Measurements from ENCODE around the gene MFNG. TPM values are rescaled to one million over a fixed set of nuclear protein-coding genes. Genes with fewer than 3 reads are reported as not detected.
"Not testable (repeated sequence)": the region's sequence is repeated elsewhere in the genome, so short reads cannot be mapped to it uniquely, and the experiment has no call there.

The MFNG gene
- total RNA-seq, 2 experiments from 2014 or later: 101 to 106 TPM

DNA sequence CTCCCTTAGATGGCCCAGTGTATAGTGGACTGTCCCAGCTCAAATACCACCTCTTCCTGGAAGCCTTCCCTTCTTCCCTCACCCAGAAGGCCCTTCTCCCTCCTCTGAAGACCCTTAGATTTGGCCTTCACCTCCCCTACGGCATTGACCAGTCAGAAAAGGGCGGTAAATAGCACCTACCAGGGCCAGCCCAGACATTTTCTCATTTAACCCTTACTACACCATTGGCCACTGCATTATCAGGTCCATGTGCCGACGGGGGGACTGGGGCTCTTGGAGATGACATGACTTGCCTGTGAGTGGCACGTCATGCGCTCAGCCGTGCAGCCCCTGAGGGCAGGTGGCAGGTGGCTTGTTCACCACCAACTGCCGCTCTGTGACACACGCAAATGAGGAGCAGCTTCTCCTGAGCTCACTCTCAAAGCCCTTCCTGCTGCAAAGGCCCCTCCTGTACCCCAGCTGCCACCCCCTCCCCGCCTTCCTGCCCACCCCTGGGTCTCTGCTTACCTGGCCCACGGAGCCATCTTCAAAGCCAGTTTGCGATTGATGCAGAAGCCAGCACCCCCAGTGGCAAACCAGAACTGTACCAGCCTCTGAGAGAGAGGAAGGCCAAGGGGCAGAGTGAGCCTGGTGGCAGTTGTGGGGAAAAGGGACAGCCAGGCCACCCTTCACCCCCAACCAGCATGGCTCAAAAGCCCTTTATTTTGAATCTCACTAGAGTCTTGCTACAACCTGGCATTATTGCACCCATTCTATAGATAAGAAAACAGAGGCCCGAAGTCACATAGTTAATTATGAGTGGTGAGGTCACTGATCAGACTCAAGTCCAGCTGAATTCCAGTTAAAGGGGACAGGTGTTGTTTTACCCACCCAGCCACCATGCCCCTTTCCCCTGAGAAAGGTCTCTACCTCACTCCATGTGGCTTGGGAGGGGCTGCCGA, 9.5 kb downstream of the MFNG start:
- ChIA-PET CTCF (interaction anchor here (1.2 kb wide), 1 partner anchor 19 kb away, joined by 3 read pairs; no protein-coding TSS in a partner anchor), POLR2A (no interaction called here)
- H3K27me3 Mint-ChIP-seq: no peaks in the 10 kb centered on the region
- no peak overlapping the region for H3K27ac Mint-ChIP-seq
- DNase-seq: no peak
- H3K4me1 Mint-ChIP-seq (ENCODE audit: low read depth): peaks cover 7% of the 10 kb centered on the region
- intact Hi-C loops (cut with micrococcal nuclease): no loop called here
- H3K36me3 Mint-ChIP-seq: peaks cover 32% of the 10 kb centered on the region
- H3K4me3 Mint-ChIP-seq: no peak overlapping the region
- H3K9me3 Mint-ChIP-seq: no peaks in the 10 kb centered on the region

DNA sequence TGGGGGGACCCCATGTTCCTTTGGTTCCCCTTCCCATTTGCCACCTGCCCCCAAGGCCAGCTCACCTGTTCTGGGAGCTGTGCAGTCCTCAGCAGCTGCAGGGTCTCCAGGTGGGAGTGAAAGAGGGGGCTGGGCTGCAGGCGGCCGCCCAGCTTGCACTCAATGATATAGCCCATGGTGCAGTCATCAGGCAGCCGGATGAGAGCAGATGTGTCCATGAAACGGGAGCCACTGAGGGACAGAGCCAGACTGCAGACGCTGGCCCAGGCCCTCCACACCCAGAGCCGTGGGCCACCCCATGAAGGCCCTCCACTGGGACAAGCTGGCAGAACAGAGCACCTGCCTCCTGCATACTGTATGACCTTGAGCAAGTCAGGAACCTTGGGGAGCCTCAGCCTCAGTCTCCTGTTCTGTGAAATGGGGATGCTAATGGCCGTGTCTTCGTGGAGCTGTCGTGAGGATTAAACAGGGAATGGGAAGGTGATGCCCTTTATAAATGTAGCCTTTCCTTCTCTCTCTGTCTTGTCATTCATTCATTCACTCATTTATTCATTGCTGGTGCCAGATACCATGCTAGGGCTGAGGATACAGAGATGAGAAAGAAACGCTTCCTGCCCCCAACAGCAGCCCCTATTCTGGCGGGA, 11.6 kb downstream of the MFNG start:
- intact Hi-C loops (cut with micrococcal nuclease): no loop called here
- Mint-ChIP-seq H3K4me1 (ENCODE audit: low read depth) (no peaks in the 10 kb centered on the region), H3K27me3 (no peaks in the 10 kb centered on the region), H3K9me3 (no peaks in the 10 kb centered on the region), H3K36me3 (peaks cover 40% of the 10 kb centered on the region), H3K4me3 (no peak overlapping the region), H3K27ac (no peak overlapping the region)
- POLR2A ChIA-PET: no interaction called here
- DNase-seq: no peak
- CTCF ChIA-PET: interaction anchor here (0.5 to 1.3 kb wide), 3 partner anchors 13 to 158 kb away, joined by 4 read pairs; no protein-coding TSS in a partner anchor

DNA sequence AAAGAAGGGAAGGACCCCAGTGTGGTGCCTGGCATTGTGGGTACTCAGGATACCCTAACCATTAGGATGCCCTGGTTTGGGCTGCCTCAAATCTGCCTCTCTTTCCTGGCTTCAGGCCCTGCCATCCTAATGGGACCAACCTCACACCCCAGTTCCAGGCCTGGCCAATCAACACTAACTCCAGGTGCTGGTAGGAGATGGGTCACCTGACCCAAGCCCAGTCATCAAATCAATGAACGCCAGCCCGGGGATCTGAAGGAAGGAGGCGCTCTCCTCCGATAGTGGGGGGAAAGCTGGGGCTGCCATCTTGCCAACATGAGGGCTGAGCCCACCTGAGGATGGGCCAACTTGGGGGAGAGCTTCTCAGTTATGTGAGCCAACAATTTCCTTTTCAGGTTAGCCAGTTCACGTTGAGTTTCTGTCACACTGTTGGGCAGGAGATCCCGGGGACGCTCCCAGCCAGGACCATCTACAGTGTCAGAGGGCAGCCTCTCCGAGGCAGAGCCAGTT, 12.7 kb downstream of the MFNG start:
- H3K27ac Mint-ChIP-seq: no peak overlapping the region
- peaks cover 43% of the 10 kb centered on the region for H3K36me3 Mint-ChIP-seq
- DNase-seq: no peak
- intact Hi-C loops (cut with micrococcal nuclease): loop anchor here (2.0 kb wide), 1 partner anchor 25 kb away; no protein-coding TSS in a partner anchor
- no peak overlapping the region for H3K4me3 Mint-ChIP-seq
- CTCF ChIA-PET: interaction anchor here (0.9 to 3.0 kb wide), 11 partner anchors 8 to 168 kb away, joined by 3 to 45 read pairs (median 11); partner anchors contain the start of gene MFNG
- no peaks in the 10 kb centered on the region for H3K9me3 Mint-ChIP-seq
- H3K4me1 Mint-ChIP-seq (ENCODE audit: low read depth): no peaks in the 10 kb centered on the region
- POLR2A ChIA-PET: no interaction called here
- no peaks in the 10 kb centered on the region for H3K27me3 Mint-ChIP-seq

DNA sequence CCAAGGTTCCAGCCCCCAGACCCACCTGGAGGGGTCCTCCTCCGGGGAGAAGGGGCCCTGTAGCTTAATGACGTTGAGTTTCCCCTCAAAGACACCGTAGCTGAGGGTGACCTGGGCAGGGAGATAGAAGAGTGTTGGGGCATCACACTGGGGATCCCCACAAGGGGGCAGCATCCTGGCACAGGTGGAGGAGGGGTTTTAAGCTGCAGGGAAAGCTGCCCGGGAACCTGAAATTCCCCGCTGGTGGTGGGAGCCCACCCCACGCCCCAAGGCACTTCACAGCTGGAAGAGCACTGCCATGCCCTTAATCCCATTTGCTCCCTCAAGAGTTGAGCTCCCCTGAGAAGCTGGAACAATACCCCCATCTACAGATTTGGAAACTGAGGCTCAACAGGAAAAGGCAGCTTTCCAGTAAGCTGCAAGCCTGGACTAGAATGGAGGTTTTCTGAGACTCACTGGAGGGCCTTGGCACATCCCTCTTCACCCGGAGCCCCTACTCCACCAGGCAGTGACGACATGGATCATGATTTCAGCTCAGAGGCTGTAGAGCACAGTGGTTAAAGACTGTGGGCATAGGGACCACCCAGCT, 13.7 kb downstream of the MFNG start:
- Mint-ChIP-seq H3K9me3 (no peaks in the 10 kb centered on the region), H3K4me3 (no peak overlapping the region), H3K27me3 (no peaks in the 10 kb centered on the region), H3K27ac (peak overlapping the region; percentile 49), H3K4me1 (ENCODE audit: low read depth) (no peaks in the 10 kb centered on the region), H3K36me3 (peaks cover 36% of the 10 kb centered on the region)
- intact Hi-C loops (cut with micrococcal nuclease): loop anchor here (2.0 kb wide), 1 partner anchor 26 kb away; no protein-coding TSS in a partner anchor
- POLR2A ChIA-PET: interaction anchor here (0.7 to 1.1 kb wide), 2 partner anchors 11 to 13 kb away, joined by 3 read pairs; partner anchors contain the start of gene MFNG
- DNase-seq: peak; percentile 52
- CTCF ChIA-PET: interaction anchor here (0.7 to 3.0 kb wide), 21 partner anchors 9 to 181 kb away, joined by 3 to 45 read pairs (median 5); partner anchors contain the start of gene MFNG

DNA sequence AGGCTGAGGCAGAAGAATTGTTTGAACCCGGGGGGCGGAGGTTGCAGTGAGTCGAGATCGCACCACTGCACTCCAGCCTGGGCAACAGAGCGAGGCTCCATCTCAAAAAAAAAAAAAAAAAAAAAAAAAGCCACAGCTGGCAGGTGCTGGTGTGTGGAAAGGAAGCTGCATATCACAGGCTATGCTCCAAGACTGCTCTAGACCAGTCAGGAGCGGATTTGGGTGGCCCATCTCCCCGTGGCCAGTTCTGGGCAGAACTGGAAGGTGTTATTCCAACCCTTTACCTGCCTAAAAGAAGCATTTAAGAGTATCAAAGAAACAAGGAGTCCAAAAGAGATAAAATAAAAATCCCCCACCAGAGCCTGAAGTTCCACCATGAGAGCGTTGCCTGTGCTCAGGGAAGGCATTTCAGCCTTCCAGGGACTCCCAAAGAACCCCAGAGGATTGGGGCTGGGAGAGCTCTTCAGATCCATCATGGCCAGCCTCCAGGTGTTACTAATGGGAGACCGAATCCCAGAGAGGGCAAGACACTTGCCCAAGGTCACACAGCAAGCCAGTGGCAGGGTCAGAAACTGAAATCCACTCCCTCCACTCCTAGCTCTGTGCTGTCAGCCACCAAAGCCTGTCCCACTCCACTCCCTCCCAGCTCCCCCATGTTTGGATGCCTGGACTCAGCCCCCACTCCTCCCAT, 14.3 kb downstream of the MFNG start:
- ChIA-PET POLR2A (interaction anchor here (0.6 to 1.1 kb wide), 3 partner anchors 10 to 158 kb away, joined by 3 read pairs; no protein-coding TSS in a partner anchor), CTCF (interaction anchor here (0.7 to 3.0 kb wide), 18 partner anchors 8 to 181 kb away, joined by 3 to 45 read pairs (median 5); partner anchors contain the start of gene MFNG)
- H3K4me1 Mint-ChIP-seq (ENCODE audit: low read depth): no peaks in the 10 kb centered on the region
- no peaks in the 10 kb centered on the region for H3K9me3 Mint-ChIP-seq
- DNase-seq: no peak
- H3K27ac Mint-ChIP-seq: peak overlapping the region; percentile 49
- H3K36me3 Mint-ChIP-seq: peaks cover 31% of the 10 kb centered on the region
- intact Hi-C loops (cut with micrococcal nuclease): loop anchor here (2.0 kb wide), 1 partner anchor 27 kb away; no protein-coding TSS in a partner anchor
- H3K27me3 Mint-ChIP-seq: no peaks in the 10 kb centered on the region
- H3K4me3 Mint-ChIP-seq: no peak overlapping the region

DNA sequence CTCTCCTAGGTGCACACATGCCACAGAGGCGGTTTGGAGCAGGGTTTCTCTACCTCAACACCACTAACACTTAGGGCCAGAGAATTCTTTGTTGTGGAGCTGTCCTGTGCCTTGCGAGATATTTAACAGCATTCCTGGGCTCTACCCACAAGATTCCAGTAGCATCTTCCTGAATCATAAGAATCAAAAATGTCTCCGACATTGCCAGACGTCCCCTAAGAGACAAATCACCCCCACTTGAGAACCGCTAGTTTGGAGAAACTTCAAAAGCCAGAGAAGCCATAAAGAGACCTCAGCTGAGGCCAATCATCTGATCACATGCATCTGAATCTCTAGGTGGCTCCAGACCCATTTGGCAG, 16.1 kb downstream of the MFNG start:
- ChIA-PET POLR2A (no interaction called here), CTCF (interaction anchor here (1.0 kb wide), 2 partner anchors 12 to 97 kb away, joined by 4 read pairs; no protein-coding TSS in a partner anchor)
- no peak overlapping the region for H3K4me3 Mint-ChIP-seq
- H3K9me3 Mint-ChIP-seq: no peaks in the 10 kb centered on the region
- H3K27ac Mint-ChIP-seq: no peak overlapping the region
- H3K4me1 Mint-ChIP-seq (ENCODE audit: low read depth): peaks cover 1% of the 10 kb centered on the region
- H3K27me3 Mint-ChIP-seq: no peaks in the 10 kb centered on the region
- DNase-seq: no peak
- peaks cover 30% of the 10 kb centered on the region for H3K36me3 Mint-ChIP-seq
- intact Hi-C loops (cut with micrococcal nuclease): no loop called here

DNA sequence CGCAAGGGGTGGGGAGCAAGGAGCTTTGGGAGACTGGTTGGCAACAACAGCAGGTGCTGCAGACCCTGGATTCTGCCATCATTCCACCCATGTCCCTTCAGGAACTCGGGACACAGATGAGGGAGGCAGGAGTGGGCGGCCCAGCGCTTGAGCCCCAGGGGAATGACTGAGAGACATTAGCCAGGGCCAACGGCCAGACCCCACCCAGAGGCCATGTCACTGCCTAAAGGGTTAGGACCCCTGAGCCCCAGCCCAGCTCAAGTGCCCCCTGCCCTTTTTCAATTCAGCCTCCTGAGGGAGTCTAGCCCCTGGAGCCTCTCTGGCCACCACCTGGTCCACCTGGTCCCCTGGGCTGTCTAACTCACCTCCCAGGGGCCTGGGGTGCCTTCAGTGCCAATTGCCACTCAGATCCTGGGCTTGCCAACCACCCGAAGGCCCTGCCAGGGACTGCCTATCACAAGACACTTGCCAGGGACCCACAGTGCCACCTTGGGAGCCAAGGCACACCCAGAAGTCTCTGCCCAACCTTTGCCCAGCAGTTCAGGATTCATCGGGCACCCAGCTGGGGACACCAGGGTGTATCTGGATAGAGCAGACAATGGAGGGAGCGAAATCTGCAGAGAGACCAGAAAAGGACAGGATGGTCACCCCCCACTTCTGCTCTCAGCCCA, 16.6 kb downstream of the MFNG start:
- H3K36me3 Mint-ChIP-seq: peaks cover 30% of the 10 kb centered on the region
- H3K27me3 Mint-ChIP-seq: no peaks in the 10 kb centered on the region
- no peak overlapping the region for H3K4me3 Mint-ChIP-seq
- ChIA-PET POLR2A (no interaction called here), CTCF (interaction anchor here (1.0 kb wide), 2 partner anchors 12 to 97 kb away, joined by 4 read pairs; no protein-coding TSS in a partner anchor)
- intact Hi-C loops (cut with micrococcal nuclease): no loop called here
- DNase-seq: no peak
- no peak overlapping the region for H3K27ac Mint-ChIP-seq
- no peaks in the 10 kb centered on the region for H3K9me3 Mint-ChIP-seq
- peaks cover 3% of the 10 kb centered on the region for H3K4me1 Mint-ChIP-seq (ENCODE audit: low read depth)

DNA sequence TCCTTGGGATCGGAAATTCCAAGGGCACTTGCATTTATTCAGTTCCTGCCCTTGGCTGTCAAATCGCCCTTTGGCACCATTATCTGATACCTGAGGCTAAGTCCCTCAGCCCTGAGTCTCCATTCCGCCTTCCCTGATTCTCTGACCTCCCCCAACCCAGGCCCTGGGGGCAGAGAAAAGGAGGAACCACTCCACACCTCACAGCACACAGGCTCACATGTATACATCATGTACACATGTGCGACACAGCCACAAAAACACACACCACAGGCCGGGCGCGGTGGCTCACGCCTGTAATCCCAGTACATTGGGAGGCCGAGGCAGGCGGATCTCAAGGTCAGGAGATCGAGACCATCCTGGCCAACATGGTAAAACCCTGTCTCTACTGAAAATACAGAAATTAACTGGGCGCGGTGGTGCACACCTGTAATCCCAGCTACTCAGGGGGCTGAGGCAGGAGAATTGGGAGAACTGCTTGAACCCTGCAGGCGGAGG, 17.9 kb downstream of the MFNG start:
- POLR2A ChIA-PET; DNase-seq; H3K9me3 Mint-ChIP-seq; intact Hi-C loops (cut with micrococcal nuclease); H3K27ac Mint-ChIP-seq; CTCF ChIA-PET; H3K27me3 Mint-ChIP-seq; H3K4me3 Mint-ChIP-seq; H3K4me1 Mint-ChIP-seq (ENCODE audit: low read depth): not testable (repeated sequence)
- peaks cover 27% of the 10 kb centered on the region for H3K36me3 Mint-ChIP-seq

DNA sequence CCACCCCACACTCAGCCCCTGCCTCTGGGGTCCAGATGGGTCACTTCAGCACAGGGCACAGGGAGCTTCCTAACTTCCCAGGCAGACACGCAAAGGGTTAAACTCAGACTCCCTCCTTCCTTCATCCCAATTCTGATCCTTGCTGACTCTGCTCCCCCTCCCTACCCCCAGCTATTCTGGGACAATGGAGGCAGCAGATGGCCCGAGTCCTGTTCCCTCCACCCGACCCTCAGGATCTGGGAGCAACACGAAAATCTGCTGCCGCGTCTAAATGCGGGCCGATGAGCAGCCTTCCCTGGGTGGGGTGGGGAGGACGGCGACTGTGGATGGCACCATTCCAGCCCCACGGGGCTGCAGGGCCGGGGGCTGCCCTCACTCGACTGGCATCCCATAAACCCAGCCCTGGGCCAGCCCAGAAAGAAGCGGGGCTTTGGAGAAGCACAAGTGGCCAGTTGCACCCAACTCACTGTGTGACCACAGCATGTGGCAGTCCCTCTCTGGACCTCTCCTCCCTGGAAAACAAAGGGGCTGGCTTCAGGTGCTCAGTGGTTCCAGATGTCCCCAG, 18.7 kb downstream of the MFNG start:
- Mint-ChIP-seq H3K4me1 (ENCODE audit: low read depth) (peaks cover 9% of the 10 kb centered on the region), H3K27me3 (no peaks in the 10 kb centered on the region), H3K9me3 (no peaks in the 10 kb centered on the region), H3K36me3 (peaks cover 27% of the 10 kb centered on the region), H3K27ac (no peak overlapping the region), H3K4me3 (no peak overlapping the region)
- ChIA-PET POLR2A (no interaction called here), CTCF (no interaction called here)
- DNase-seq: no peak
- intact Hi-C loops (cut with micrococcal nuclease): no loop called here

DNA sequence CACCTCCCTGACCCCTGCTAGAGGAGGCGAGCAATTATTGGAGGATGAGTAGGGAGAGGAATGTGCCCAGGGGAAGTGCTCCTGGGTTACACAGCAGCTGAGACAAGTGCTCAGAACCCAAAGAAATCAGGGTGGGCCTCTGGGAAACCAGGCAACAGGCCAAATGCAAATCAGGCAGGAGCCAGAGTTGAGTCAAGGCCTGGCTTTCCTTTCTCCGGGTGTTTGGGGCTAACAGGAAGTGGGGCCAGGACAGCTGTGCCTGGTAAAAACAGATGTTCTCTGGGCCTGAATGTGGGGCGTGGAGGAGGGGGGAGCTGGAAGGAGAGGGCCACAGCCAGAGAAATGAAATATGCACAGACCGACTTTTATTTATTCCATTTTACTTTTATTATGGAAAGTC, 22.0 kb downstream of the MFNG start:
- H3K27ac Mint-ChIP-seq: no peak overlapping the region
- no peaks in the 10 kb centered on the region for H3K9me3 Mint-ChIP-seq
- no peak overlapping the region for H3K4me3 Mint-ChIP-seq
- intact Hi-C loops (cut with micrococcal nuclease): no loop called here
- no peaks in the 10 kb centered on the region for H3K27me3 Mint-ChIP-seq
- peaks cover 17% of the 10 kb centered on the region for H3K36me3 Mint-ChIP-seq
- H3K4me1 Mint-ChIP-seq (ENCODE audit: low read depth): peaks cover 9% of the 10 kb centered on the region
- CTCF ChIA-PET: interaction anchor here (1.3 kb wide), 1 partner anchor 8 kb away, joined by 3 read pairs; no protein-coding TSS in a partner anchor
- POLR2A ChIA-PET: no interaction called here
- no peak for DNase-seq
